Psoas muscle (tissue), 8 donors: ENCODE results near the gene ABLIM1. TPM values are rescaled to one million over a fixed set of nuclear protein-coding genes. Genes with fewer than 3 reads are reported as not detected.

Experiments used
- ATAC-seq, 4 donors: fragments of 200-7000 bp; cut with Tn5 transposase; one replicate each; pipeline ENCODE4 v1.9.1; 2020; ENCODE audit warnings: moderate library complexity in 3 of 4, mild to moderate bottlenecking in 2 of 4
- DNase-seq, 2 donors: peaks; one replicate each; pipeline ENCODE4 v3.0.0-alpha.2; 2020
- H3K27ac ChIP-seq: fragments of 200-600 bp; one replicate; pipeline ENCODE4 v1.8.0; 2022
- H3K27me3 ChIP-seq, 3 donors: fragments of 200-600 bp in 1 of 3; one replicate each; pipeline versions ENCODE4 v1.6.1 to v1.8.0; 2013 to 2022; ENCODE audit warnings: low read length in 2 of 3, mild to moderate bottlenecking in 2 of 3, moderate library complexity in 1 of 3; ENCODE audit not compliant: insufficient read depth in 3 of 3
- H3K36me3 ChIP-seq, 2 donors: fragments of 200-600 bp in 1 of 2; one replicate each; pipeline versions ENCODE4 v1.6.1 to v1.8.0; 2013 to 2022; ENCODE audit warnings: low read depth in 1 of 2, mild to moderate bottlenecking in 1 of 2, moderate library complexity in 1 of 2; ENCODE audit not compliant: insufficient read depth in 1 of 2
- H3K4me1 ChIP-seq: fragments of 200-600 bp; one replicate; pipeline ENCODE4 v1.8.0; 2022
- H3K4me3 ChIP-seq: fragments of 200-600 bp; one replicate; pipeline ENCODE4 v1.8.0; 2022; ENCODE audit warnings: mild to moderate bottlenecking
- H3K9me3 ChIP-seq: fragments of 200-600 bp; one replicate; pipeline ENCODE4 v1.8.0; 2022
- WGBS, 3 donors: extraction: QIAGEN DNeasy Blood & Tissue Kit; methylation state at CpG; one replicate each; pipeline versions ENCODE4 v1.1.6 to v1.1.7; 2013; 5-methylcytosine and 5-hydroxymethylcytosine counted together
- intact Hi-C, 2 donors: fragments of 100-400 bp; cut with DNase I; formaldehyde crosslinking; loops; one replicate each; pipeline versions ENCODE4 v1.11.0 to v1.14.2; 2022
- polyA plus RNA-seq, 3 donors: library from polyadenylated mRNA; stranded (reverse); fragments of 200-250 nt; gene quantifications; one replicate each; pipeline ENCODE4 v1.2.3, GENCODE V29; 2013
- total RNA-seq, 4 donors: library from RNA; stranded (reverse); fragmentation: NEBNext Ultra II Directional in 2 of 4; extraction: Animal tissue kit (Norgen Biotek cat#: 25700) in 2 of 4; gene quantifications; one replicate each; pipeline versions ENCODE4 v1.2.1 to v1.2.4, GENCODE V29; 2021 to 2023
- TF ChIP-seq, protein P1 (sequence below): fragments of 200-600 bp; IDR thresholded peaks from one replicate; pipeline ENCODE4 v1.8.0; 2022; ENCODE audit warnings: antibody characterized with exemption
- donor health status: healthy with polysubstance abuse.
- donor health status: DM: no; HTN: no; CAD: no; lungs with moderate emphysema.
- donor health status: Bipolar disorder and iron deficiency.
- donor health status: healthy.
- donor health status: DM: yes; HTN: yes; CAD: no.
- donor health status: DM: no; HTN: no; CAD: no.
- donor health status: DM: no; HTN: no; CAD: no.
- donor health status: DM: yes; HTN: yes; CAD: no.

The ABLIM1 gene
- total and polyA plus RNA-seq, 7 donors, result 15.4 to 183 (median 21.8) TPM

DNA sequence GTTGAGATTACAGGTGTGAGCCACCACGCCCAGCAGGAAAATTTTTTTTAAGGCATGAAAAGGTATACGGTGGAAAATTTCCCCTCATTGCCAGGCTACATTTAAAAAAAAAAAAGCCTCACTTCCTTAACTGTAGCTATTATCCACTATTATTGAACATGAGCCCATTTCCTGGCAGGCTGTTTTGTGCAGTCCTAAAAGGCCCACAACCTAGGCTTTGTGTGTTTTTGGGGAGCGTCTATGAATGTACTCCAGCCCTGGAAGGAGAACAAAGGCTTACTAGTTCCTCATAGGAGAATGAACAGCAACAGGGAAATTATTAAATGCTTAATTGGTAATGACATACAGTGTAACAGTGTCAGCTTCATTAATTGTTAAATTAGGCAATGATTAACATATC is 111.0 kb downstream of the ABLIM1 start:
- Histone ChIP-seq H3K9me3 (no peaks in the 10 kb centered on the region), H3K36me3 (peaks cover 0 to 7% of the 10 kb centered on the region in 2 donors), H3K27me3 (no peaks in the 10 kb centered on the region), H3K4me3 (no peak overlapping the region), H3K4me1 (peaks cover 10% of the 10 kb centered on the region), H3K27ac (no peak overlapping the region)
- DNase-seq (no peak), ATAC-seq (no peak)
- WGBS, 3 donors, result 71 to 83% (median 71%) methylated on average over 3 of the region's 3 CpGs
- intact Hi-C loops, result loop anchor here (2.0 to 10.0 kb wide), 3 partner anchors 72 to 245 kb away; no protein-coding TSS in a partner anchor
- TF ChIP-seq, protein P1, sequence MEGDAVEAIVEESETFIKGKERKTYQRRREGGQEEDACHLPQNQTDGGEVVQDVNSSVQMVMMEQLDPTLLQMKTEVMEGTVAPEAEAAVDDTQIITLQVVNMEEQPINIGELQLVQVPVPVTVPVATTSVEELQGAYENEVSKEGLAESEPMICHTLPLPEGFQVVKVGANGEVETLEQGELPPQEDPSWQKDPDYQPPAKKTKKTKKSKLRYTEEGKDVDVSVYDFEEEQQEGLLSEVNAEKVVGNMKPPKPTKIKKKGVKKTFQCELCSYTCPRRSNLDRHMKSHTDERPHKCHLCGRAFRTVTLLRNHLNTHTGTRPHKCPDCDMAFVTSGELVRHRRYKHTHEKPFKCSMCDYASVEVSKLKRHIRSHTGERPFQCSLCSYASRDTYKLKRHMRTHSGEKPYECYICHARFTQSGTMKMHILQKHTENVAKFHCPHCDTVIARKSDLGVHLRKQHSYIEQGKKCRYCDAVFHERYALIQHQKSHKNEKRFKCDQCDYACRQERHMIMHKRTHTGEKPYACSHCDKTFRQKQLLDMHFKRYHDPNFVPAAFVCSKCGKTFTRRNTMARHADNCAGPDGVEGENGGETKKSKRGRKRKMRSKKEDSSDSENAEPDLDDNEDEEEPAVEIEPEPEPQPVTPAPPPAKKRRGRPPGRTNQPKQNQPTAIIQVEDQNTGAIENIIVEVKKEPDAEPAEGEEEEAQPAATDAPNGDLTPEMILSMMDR, result no peak

DNA sequence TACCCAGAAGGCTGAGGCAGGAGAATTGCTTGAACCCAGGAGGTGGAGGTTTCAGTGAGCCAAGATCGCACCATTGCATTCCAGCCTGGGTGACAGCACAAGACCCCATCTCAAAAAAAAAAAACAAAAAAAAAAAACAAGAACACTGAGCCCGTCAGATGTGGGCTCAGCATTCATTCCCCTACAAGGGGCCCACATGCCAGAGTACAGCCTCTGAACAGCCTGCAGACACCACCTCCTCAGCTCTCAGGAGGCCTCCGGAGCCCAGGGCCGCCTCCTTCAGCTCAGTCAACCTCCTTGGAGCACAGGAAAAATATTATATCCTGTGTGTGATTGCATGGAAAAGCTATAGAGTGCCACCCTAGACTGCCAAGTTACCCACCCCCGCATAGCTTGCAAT is 112.3 kb downstream of the ABLIM1 start:
- TF ChIP-seq, protein P1, result no peak
- no peaks in the 10 kb centered on the region for H3K27me3 ChIP-seq
- ATAC-seq (no peak), DNase-seq (no peak)
- no peaks in the 10 kb centered on the region for H3K4me1 ChIP-seq
- no peak overlapping the region for H3K27ac ChIP-seq
- WGBS, 3 donors, result 94 to 97% (median 97%) methylated on average over 5 of the region's 5 CpGs
- intact Hi-C loops, result loop anchor here (2.0 to 10.0 kb wide), 3 partner anchors 71 to 244 kb away; no protein-coding TSS in a partner anchor
- H3K4me3 ChIP-seq, result no peak overlapping the region
- H3K9me3 ChIP-seq, result no peaks in the 10 kb centered on the region
- peaks cover 0 to 7% of the 10 kb centered on the region in 2 donors for H3K36me3 ChIP-seq

DNA sequence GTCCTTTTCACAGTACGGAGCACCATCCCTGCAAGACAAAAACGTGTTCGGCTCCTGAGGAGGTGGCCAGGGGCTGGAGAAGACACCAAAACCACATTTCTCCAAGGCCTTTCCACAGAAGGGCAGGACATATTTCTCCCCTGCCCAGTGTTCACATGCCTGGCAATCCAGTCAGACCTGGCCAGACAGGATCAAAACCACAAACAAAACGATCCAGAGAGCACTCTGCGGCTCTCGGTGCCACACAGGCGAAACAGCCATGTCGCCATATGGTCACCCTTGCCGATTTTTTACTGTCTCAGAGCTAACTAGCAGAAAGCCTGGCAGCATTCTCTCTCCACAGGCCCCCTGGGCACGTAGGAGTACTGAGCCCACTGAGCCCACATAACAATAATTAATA is 113.0 kb downstream of the ABLIM1 start:
- DNase-seq (no peak), ATAC-seq (no peak)
- Histone ChIP-seq H3K9me3 (no peaks in the 10 kb centered on the region), H3K4me1 (no peaks in the 10 kb centered on the region), H3K27me3 (no peaks in the 10 kb centered on the region), H3K36me3 (peaks cover 0 to 7% of the 10 kb centered on the region in 2 donors), H3K4me3 (no peak overlapping the region), H3K27ac (no peak overlapping the region)
- TF ChIP-seq, protein P1, result no peak
- 82 to 89% (median 89%) methylated on average over 10 of the region's 10 CpGs for WGBS, 3 donors
- intact Hi-C loops, result loop anchor here (5.0 to 10.0 kb wide), 2 partner anchors 70 to 243 kb away; no protein-coding TSS in a partner anchor

DNA sequence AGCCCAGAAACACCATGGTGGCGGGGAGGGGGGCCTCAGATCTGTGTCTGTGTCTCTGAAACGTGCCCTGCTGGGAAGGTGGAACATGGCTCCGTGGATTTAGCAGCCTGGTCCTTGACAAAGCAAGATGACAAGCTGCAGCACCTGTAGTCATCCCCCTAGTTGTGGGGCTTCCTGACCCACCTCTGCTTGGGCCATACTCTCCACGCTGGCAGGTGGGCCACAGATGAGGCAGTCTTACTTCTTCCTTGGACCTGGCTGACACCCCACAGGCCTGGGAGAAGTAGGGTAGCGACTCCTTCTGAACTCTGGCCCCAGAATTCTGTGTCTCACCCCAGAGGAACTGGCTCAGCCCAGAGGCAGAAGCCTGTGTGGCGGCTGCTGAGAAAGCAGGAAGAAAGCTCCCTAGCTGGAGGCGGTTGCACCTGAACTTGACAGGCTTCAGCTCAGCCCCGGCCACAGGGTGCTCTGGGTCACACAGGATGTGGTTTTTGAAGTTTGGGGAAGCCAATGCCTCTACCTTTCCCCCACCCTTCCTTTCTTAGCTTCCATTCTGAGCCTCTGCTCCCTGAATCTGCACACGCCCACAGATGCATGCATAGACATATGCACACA is 113.9 kb downstream of the ABLIM1 start:
- Histone ChIP-seq H3K9me3 (no peaks in the 10 kb centered on the region), H3K4me1 (no peaks in the 10 kb centered on the region), H3K4me3 (no peak overlapping the region), H3K27ac (no peak overlapping the region), H3K27me3 (no peaks in the 10 kb centered on the region), H3K36me3 (peaks cover 0 to 7% of the 10 kb centered on the region in 2 donors)
- intact Hi-C loops, result loop anchor here in 1 of 2 donors (10.0 kb wide), 1 partner anchor 69 kb away; no protein-coding TSS in a partner anchor
- TF ChIP-seq, protein P1, result no peak
- DNase-seq (no peak), ATAC-seq (no peak)
- WGBS, 3 donors, result 75 to 78% (median 78%) methylated on average over 9 of the region's 9 CpGs
